Measurements from ENCODE around the gene REG3A.

The REG3A gene

DNA sequence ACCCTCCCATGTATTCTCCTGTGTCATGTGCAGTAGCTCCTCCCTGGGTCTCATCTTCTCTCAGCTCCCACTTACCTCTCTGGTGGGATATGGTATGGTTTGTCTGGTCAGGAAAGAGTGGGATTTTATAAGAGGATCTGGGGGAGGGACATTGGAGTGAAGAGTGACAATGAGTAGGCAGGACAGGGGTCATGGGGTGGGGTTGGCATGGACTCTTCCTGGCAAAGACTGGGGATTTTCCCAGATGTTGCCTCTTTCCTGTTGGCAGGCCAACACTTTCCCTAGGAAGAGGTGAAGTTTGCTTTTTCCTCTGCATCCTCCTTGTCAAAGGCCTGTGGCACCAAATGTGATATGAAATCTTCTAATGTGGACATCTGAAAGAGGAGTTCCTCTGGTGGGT is at the start of gene REG3A:
Gene REG3A, minus strand, starts transcription at position 101 of the 400 bp plus-strand sequence. CDS start 348 bp downstream, outside the sequence.
- no peak for DNase-seq (ENCODE audit: low spot score)

DNA sequence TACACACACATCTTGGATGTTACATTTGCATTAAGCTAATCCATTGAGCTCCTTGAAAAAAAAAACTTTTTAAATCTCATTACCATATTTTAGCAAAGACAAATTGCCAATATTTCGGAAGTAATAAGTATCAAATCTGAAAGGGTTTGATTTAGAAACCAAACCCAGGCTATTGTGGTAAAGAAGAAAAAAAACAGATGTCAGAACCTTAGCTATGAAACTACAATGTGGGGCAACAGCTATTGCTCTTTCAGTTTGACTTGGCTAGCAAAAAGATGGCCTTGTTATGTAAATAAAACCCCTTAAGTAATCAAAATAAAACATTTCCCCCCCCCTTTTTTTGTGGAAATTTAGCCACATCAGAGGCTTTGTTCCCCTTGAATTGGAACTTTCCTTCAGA is 41.2 kb upstream of the REG3A start:
- DNase-seq (ENCODE audit: low spot score): no peak

- DNase-seq (ENCODE audit: low spot score): no peak
These were observed 32.3 kb upstream of the REG3A start for GRCh38 chr2:79191816-79192215.

GRCh38 chr2:79191081-79191480 is 31.5 kb upstream of the REG3A start:
- no peak for DNase-seq (ENCODE audit: low spot score)

DNA sequence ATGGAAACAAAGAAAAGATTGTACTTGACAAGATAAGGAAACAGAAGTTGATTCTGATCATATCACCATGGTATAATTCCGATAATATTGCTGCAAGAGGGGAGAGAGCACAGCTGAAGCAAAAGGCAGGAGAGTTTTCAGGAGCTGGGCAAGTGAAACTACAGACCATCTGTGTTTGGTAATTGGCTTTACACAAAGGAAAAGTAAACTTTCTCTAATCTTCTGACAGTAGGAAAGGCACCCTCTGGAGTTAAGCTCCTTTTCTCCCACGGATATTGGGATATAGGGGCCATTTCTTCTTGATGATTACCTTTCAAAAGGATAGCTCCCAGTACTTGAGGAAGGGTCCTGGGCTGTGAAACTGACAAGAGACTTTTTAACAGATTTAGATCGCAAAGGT is 29.9 kb upstream of the REG3A start:
- DNase-seq (ENCODE audit: low spot score): no peak

- DNase-seq (ENCODE audit: low spot score): no peak
These were observed 22.1 kb upstream of the REG3A start for GRCh38 chr2:79181617-79182016.

DNA sequence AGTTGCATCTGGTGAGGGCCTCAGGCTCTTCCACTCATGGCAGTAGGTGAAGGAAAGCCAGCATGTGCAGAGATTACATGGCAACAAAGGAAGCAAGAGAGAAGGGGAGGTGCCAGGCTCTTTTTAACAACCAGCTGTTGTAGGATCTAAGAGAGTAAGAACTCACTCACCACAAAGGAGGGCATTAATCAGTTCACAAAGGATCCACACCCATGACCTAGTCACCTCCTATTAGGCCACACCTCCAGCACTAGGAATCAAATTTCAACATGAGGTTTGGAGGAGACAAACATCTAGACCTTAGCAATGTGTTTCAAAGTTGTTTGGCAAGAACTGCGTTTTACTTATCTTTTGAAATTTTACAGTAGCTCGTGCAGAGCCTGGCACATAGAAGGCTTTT is 20.5 kb upstream of the REG3A start:
- DNase-seq (ENCODE audit: low spot score): no peak

DNA sequence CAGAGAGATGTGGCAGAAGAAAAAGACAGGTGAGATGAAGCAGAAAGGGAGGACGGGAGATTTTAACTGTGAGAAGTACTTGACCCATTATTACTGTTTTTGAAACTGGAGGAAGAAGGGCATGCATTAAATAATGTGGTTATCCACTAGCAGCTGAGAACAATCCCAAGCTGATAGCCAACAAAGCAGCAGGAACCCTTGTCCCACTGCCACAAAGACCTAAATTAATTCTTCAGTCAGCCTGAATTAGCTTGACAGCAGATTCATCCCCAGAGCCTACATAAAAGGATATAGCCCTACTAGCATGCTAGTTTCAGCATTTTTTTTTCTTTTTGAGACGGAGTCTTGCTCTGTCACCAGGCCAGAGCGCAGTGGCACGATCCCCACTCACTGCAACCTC is 19.5 kb upstream of the REG3A start:
- DNase-seq (ENCODE audit: low spot score): no peak

DNA sequence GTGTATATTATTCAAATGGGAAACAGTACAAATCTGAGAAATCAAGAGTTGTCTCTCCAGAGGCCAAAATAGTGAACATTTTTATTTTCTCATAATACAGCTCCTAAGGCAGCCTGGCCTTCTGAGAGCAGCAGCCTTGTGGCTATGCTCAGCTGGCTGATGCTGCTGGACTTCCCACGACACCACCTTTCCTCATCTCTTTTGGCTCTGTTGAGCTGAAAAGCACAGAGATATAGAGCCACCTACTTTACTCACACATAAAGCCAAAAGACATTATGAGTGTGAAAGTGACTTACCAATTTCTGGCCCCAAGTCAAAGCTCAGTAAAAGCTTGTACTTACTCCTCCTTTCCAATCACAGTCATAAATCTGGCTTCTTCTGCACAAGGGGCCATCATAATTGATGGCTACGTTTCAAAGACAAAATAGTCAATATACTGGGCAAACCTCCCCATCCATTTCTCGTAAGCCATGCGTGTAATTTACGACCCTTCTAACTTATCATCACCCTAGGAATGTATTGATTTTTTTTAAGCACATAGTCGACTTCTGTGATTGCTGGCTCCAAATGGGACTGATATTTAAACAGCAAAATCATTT is 18.6 kb upstream of the REG3A start:
- no peak for DNase-seq (ENCODE audit: low spot score)

DNA sequence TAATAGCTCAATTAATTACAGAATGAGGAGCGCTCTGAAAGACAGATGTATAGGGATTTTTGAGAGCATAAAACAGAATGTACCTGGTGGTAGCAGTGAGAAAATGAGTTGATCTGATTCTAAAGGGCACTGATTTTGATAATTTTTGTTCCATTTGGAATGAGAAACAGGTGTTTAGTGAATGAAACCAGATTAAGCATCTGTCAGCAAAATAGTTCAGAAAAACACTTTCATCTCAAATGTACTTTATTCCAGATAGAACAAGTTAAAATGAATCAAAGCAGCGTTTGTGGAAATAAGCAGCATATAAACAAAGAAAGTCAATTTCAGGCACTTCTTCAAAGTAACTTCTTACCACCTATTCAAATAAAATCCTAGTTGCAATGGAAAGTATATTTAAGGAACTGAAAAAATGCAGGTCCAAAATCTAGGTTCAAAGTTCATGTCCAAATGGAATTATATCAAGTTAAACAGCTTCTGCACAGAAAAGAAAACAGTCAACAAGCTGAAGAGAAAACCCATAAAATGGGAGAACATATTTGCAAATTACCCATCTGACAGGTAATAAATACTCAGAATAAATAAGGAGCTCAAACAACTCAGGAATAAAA is 11.9 kb upstream of the REG3A start:
- DNase-seq (ENCODE audit: low spot score): no peak

GRCh38 chr2:79162801-79163200 is 3.2 kb upstream of the REG3A start:
- no peak for DNase-seq (ENCODE audit: low spot score)

- no peak for DNase-seq (ENCODE audit: low spot score)
These were observed 2.6 kb upstream of the REG3A start for GRCh38 chr2:79162132-79162531.

DNA sequence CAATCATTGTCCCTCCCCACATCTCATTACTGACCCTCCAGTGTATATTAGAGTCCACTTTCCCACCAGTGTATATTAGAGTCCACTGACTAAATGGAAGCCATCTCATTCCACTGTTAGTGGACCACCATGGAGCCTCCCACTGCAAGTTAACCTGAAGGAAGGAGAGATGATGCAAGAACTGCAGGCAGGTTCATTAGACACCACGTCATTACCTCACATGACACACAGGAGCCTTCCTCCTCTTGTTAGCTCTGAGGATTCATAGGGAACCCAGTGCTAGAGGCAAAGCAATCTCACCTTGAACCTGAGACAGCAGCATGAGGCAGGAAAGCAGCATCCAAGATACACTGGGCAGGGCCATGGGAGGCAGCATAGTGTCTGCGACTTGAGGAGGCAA is 523 bp downstream of the REG3A start:
- no peak for DNase-seq (ENCODE audit: low spot score)

DNA sequence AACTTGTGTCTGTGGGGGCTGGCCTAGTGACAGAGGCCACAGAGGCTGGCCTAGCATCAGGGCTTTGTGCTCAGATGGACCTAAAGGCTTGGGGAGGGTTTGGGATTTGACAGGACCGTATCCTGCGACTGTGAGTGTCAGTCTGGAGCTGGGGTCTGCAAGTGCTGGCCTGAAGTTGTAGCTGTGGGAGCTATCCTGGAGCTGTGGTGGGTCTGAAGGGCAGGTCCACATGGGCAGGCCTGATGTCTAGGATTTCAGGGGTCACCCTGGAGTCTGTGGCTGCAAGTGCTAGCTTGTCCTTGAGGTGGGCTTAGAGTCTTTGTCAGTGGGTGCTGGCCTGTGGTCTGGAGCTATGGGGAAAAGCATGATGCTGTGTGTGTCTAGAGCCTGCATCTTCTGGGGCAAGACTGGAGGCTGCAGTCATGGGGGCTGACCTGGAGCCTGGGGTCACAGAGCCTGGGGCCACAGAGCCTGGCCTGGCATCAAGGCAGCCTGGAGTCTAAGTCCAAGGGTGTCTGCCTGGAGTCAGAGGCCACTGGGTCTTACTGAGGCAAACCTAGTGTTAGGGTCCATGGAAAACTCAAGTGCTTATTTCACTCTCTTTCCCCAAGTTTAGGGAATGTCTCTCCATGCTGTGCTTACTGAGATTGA is 3.6 kb downstream of the REG3A start:
- no peak for DNase-seq (ENCODE audit: low spot score)

- no peak for DNase-seq (ENCODE audit: low spot score)
These were observed 20.1 kb downstream of the REG3A start for GRCh38 chr2:79139423-79139822.

- no peak for DNase-seq (ENCODE audit: low spot score)
These were observed 21.2 kb downstream of the REG3A start for GRCh38 chr2:79138385-79138784.

- peak; percentile 7 for DNase-seq (ENCODE audit: low spot score)
These were observed 27.9 kb downstream of the REG3A start for GRCh38 chr2:79131687-79132086.

GRCh38 chr2:79129804-79130203 is 29.7 kb downstream of the REG3A start:
- DNase-seq (ENCODE audit: low spot score): no peak

DNA sequence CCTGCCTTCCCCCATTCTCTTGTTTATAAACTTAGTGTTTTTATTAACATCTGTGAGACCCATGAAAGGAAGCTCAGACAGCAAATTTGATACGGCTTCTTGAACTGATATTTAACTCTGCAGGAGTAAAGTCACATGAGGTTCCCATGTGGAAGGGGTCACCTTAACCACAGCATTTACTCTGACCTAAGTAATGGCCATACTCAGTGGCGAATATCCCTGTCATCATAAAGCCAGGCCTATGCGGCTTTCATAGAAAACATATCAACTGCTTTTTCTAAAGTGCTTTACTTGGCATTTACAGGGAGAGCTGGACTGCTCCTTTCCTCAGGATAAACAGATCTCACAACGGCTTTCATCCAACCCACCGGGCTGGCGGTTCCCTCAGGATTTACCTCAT is 30.3 kb downstream of the REG3A start:
- no peak for DNase-seq (ENCODE audit: low spot score)

DNA sequence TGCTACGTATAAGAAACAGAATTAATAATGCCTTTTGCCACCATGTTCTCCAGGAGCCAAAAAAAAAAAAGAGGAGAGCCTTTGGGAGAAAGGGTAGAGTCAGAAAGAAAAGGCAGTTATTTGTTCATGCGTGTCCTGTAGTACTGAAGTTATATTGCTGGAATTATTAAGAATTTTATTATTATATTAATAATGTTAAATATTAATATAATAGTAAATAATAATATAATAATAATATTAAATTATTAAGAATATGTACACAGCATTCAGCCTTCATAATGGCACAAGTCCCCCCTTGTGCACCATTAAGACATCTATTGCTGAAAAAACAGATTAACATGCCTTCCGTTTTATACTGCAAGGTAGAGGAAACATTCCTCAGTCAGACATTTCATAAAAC is 31.1 kb downstream of the REG3A start:
- no peak for DNase-seq (ENCODE audit: low spot score)

DNA sequence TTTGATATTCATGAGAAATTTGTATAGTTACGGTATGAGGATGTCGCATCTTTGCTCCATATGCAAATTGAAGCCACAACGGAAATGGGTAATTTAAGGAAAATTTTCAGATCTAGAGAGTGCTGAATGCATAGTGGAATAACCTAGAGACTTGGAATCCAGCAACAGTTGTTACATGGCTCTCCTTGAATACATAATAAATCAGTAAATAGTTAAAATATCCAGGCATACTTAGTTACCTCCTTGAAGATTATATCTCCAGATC is 33.9 kb downstream of the REG3A start:
- DNase-seq (ENCODE audit: low spot score): no peak

GRCh38 chr2:79124907-79125720 is 34.4 kb downstream of the REG3A start:
- no peak for DNase-seq (ENCODE audit: low spot score)

DNA sequence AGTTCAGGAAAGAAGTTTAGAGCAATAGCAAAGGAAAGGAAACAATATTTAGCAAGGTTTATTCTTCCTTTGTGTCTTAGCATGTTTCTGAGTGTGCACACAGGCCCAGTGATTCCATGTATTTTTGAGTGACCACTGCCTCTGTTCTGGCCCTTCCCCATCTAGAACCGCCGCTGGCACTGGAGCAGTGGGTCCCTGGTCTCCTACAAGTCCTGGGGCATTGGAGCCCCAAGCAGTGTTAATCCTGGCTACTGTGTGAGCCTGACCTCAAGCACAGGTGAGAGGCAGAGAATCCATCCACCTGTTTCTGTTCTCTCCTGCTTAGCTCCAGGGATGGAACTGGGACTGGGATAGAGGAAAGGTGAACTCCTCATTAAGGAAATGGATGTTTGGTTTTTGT is 36.9 kb downstream of the REG3A start:
- no peak for DNase-seq (ENCODE audit: low spot score)

All from Ammon's horn (tissue), 1 donor.